HG03460 (cell line): ENCODE results near the gene ROR2.

Source experiments
- ATAC-seq: cut with Tn5 transposase; IDR thresholded peaks from one replicate; pipeline ENCODE4 v1.9.1; 2021; ENCODE audit not compliant: unreplicated experiment

Gene ROR2

GRCh38 chr9:91693226-91693625, 256.8 kb downstream of the ROR2 start:
- ATAC-seq = no peak

GRCh38 chr9:91690540-91691249, 259.3 kb downstream of the ROR2 start:
- no peak for ATAC-seq

- ATAC-seq = no peak
These were observed 261.0 kb downstream of the ROR2 start for GRCh38 chr9:91689006-91689405.

GRCh38 chr9:91683269-91683668, 266.8 kb downstream of the ROR2 start:
- no peak for ATAC-seq

GRCh38 chr9:91682806-91683205, 267.2 kb downstream of the ROR2 start:
- no peak for ATAC-seq

GRCh38 chr9:91681461-91682305, 268.3 kb downstream of the ROR2 start:
- ATAC-seq = no peak

GRCh38 chr9:91680998-91681397, 269.0 kb downstream of the ROR2 start:
- no peak for ATAC-seq

- ATAC-seq = no peak
These were observed 269.9 kb downstream of the ROR2 start for GRCh38 chr9:91680106-91680505.

GRCh38 chr9:91678807-91679580, 271.0 kb downstream of the ROR2 start:
- ATAC-seq = no peak

- no peak for ATAC-seq
These were observed 272.1 kb downstream of the ROR2 start for GRCh38 chr9:91677822-91678436.

- ATAC-seq = no peak
These were observed 272.7 kb downstream of the ROR2 start for GRCh38 chr9:91677331-91677730.

- ATAC-seq = no peak
These were observed 274.0 kb downstream of the ROR2 start for GRCh38 chr9:91676046-91676445.

GRCh38 chr9:91664663-91665062, 285.4 kb downstream of the ROR2 start:
- ATAC-seq = no peak

GRCh38 chr9:91663858-91664257, 286.2 kb downstream of the ROR2 start:
- ATAC-seq = no peak

GRCh38 chr9:91661451-91661850, 288.6 kb downstream of the ROR2 start:
- ATAC-seq = no peak

GRCh38 chr9:91660521-91660920, 289.5 kb downstream of the ROR2 start:
- ATAC-seq = no peak

GRCh38 chr9:91659529-91660495, 290.2 kb downstream of the ROR2 start:
- ATAC-seq = no peak

- no peak for ATAC-seq
These were observed 291.4 kb downstream of the ROR2 start for GRCh38 chr9:91658513-91659105.

- ATAC-seq = no peak
These were observed 292.5 kb downstream of the ROR2 start for GRCh38 chr9:91657501-91657900.

GRCh38 chr9:91655658-91656057, 294.4 kb downstream of the ROR2 start:
- ATAC-seq = no peak
